ENCODE results near the gene ANKAR. TPM values are rescaled to one million over a fixed set of nuclear protein-coding genes. Genes with fewer than 3 reads are reported as not detected.
"Not testable (repeated sequence)": the region's sequence is repeated elsewhere in the genome, so short reads cannot be mapped to it uniquely, and the experiment has no call there.

Gene ANKAR
- total RNA-seq (2014; rRNA removed; shearing (Covaris generic); ENCODE audit: low replicate concordance) = 0.17 and 3.9 TPM in 2 replicates

DNA sequence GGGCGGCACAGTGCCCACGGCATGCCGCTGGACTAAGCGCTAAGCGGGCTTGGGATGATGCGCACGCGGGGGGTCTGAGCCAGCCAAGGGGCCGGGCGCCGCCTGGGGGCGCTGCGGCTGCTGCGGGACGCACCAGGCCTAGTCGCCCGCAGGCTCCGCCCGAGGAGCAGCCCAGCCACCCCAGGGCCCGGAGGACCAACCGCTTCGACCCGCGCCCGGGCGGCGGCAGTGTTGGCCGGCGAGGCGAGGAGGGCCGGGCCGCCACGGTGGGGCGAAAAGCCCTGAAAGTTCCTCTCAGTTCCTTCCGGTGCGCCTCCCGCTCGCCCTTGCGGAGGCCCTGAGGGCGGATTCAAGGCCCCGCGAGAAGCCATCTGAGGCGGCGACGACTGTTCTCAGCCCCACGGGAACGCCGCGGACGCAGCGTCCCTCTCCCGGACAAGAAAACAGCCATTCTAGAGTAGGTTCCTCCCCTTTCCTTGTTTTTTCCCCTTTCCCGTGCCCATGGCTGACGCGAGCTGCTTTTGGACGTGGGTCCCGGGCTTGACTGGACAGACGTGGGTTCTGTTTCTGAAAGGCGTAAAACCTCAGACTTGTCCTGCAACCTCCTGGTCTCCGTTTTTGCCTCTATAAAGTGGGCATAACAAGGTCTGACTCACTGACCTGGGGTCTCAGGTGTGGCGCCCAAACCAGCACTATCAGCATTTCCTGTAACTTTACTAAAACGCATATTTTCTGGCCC, at the start of gene ANKAR:
Gene ANKAR, plus strand, starts transcription at position 297 of the 739 bp plus-strand sequence. CDS start 1,821 bp downstream, outside the sequence.
- Histone ChIP-seq H3K27me3 (no peaks in the 10 kb centered on the region), H3K4me3 (peak within 1 kb of the TSS; percentile 61), H3K9me3 (peaks cover 9% of the 10 kb centered on the region), H3K36me3 (peaks cover 19% of the 10 kb centered on the region)
- DNase-seq = peak; percentile 94

DNA sequence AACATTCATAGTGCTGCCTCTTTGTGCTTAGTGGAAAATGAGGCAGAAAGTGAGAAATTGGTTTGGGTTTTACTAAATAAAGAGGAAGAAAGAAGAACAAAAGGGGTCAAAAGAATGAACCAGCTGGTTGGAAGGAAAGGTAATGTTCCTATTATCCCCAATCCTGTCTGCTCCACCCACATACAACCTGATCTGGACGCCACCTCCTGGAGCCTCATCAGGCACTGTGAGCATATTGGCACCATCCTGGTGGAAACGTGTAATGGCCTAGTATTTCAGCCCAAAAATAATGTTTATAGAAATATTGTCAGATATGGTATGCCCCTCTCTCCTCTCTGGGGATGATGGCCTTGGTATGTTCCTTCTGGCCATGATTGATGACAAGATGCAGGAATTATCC, 48.8 kb upstream of the ANKAR start:
- Histone ChIP-seq H3K27me3 (no peaks in the 10 kb centered on the region), H3K9me3 (no peaks in the 10 kb centered on the region), H3K36me3 (no peaks in the 10 kb centered on the region), H3K4me3 (no peak overlapping the region)
- no peak for DNase-seq

- Histone ChIP-seq H3K36me3 (no peaks in the 10 kb centered on the region), H3K9me3 (no peaks in the 10 kb centered on the region), H3K4me3 (no peak overlapping the region), H3K27me3 (no peaks in the 10 kb centered on the region)
- DNase-seq = no peak
Observed at GRCh38 chr2:189627789-189628188, 46.7 kb upstream of the ANKAR start.

DNA sequence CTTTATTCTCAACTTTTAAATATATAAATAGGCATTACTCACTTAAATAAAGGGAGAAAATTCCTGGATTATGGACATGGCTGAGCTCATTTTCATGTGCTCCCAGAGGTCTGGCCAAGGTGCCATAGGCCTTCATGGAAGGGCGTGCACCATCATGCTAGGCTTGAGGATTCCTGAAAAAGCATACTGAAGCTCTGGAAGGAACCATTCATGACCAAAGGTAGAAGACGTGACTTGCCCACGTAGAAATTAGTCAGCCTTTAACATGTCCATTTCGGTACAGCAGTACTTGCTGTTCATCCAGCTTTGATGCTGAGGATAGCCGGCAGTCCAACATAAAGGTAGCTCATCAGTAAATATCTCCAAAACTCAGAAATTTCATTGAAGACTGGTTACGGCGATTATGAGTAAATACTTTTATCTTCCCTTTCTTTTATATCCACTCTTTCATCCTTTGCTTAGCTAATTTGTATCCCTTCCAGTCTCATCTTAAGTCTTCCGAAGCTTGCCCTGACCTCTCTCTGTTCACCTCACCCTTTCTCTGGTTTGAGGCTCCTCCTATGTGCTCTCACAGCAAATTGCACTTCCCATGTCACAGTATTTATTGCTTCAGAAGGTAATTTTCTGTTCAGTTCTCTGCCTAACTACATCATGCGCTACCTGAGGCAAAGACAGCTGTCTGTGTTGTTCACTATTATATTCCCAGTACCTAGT, 45.5 kb upstream of the ANKAR start:
- Histone ChIP-seq H3K4me3 (no peak overlapping the region), H3K9me3 (no peaks in the 10 kb centered on the region), H3K27me3 (no peaks in the 10 kb centered on the region), H3K36me3 (no peaks in the 10 kb centered on the region)
- DNase-seq = no peak

DNA sequence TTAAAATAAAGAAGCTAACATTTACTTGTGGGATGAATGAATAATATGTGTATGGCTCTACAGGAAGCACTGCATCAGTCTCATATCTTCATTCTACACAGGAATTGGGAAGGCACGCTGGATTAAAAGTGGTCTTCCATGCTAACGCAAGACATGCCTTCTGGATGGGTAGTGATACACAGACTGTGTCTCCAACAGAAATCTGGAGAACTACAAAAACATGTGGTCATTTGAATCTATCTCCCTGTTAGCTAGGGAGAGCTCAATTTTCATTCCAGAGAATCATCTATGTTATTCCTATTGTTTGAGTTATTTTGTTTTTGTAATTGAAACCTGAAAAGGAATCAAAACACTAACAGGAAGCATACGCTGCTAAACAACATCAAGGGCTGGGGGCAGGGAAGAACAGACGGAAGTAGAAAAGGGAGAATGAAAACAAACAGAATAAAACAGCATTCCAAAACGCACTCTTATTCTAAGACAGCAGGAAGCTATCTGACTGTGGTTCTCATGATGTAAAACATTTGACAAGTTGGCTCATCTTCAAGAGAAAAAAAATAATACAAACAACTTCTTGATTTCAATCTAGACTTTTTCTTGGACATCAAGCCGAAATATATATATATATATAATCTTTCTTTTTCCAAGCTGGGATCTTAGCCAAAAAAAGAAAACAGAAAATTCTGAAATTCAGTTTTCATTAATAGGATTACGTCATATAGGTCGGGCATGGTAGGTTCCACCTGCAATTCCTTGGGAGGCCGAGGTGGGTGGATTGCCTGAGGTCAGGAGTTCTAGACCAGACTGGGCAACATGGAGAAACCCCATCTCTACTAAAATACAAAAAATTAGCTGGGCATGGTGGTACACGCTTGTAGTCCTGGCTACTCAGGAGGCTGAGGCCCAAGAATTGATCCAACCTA, 44.7 kb upstream of the ANKAR start:
- Histone ChIP-seq H3K4me3 (no peak overlapping the region), H3K36me3 (no peaks in the 10 kb centered on the region), H3K9me3 (no peaks in the 10 kb centered on the region), H3K27me3 (no peaks in the 10 kb centered on the region)
- no peak for DNase-seq

GRCh38 chr2:189631849-189632248, 42.6 kb upstream of the ANKAR start:
- Histone ChIP-seq H3K36me3 (no peaks in the 10 kb centered on the region), H3K9me3 (no peaks in the 10 kb centered on the region), H3K27me3 (no peaks in the 10 kb centered on the region), H3K4me3 (no peak overlapping the region)
- DNase-seq = peak; percentile 3

GRCh38 chr2:189633392-189633811, 41.1 kb upstream of the ANKAR start:
- Histone ChIP-seq H3K9me3 (no peaks in the 10 kb centered on the region), H3K36me3 (no peaks in the 10 kb centered on the region), H3K27me3 (no peaks in the 10 kb centered on the region), H3K4me3 (no peak overlapping the region)
- no peak for DNase-seq

- Histone ChIP-seq H3K9me3 (no peaks in the 10 kb centered on the region), H3K27me3 (no peaks in the 10 kb centered on the region), H3K36me3 (no peaks in the 10 kb centered on the region), H3K4me3 (no peak overlapping the region)
- no peak for DNase-seq
Observed at GRCh38 chr2:189635353-189635752, 39.1 kb upstream of the ANKAR start.

GRCh38 chr2:189638301-189639006, 36.0 kb upstream of the ANKAR start:
- Histone ChIP-seq H3K9me3 (no peaks in the 10 kb centered on the region), H3K4me3 (no peak overlapping the region), H3K36me3 (no peaks in the 10 kb centered on the region), H3K27me3 (no peaks in the 10 kb centered on the region)
- no peak for DNase-seq

- H3K36me3 ChIP-seq = no peaks in the 10 kb centered on the region
- H3K9me3 ChIP-seq = no peaks in the 10 kb centered on the region
- H3K4me3 ChIP-seq = no peak overlapping the region
- no peaks in the 10 kb centered on the region for H3K27me3 ChIP-seq
- DNase-seq = no peak
Observed at GRCh38 chr2:189639007-189639609, 35.4 kb upstream of the ANKAR start.

- Histone ChIP-seq H3K36me3 (no peaks in the 10 kb centered on the region), H3K9me3 (no peaks in the 10 kb centered on the region), H3K4me3 (no peak overlapping the region), H3K27me3 (no peaks in the 10 kb centered on the region)
- DNase-seq = no peak
Observed at GRCh38 chr2:189641002-189641401, 33.5 kb upstream of the ANKAR start.

- no peak for DNase-seq
Observed at GRCh38 chr2:189641590-189641989, 32.9 kb upstream of the ANKAR start.

GRCh38 chr2:189646521-189646920, 27.9 kb upstream of the ANKAR start:
- Histone ChIP-seq H3K36me3 (no peaks in the 10 kb centered on the region), H3K9me3 (no peaks in the 10 kb centered on the region), H3K4me3 (no peak overlapping the region), H3K27me3 (no peaks in the 10 kb centered on the region)
- DNase-seq = no peak

More at GRCh38 chr2:189641590-189641989, 32.9 kb upstream of the ANKAR start:
- H3K9me3 ChIP-seq = no peaks in the 10 kb centered on the region
- no peak overlapping the region for H3K4me3 ChIP-seq
- no peaks in the 10 kb centered on the region for H3K36me3 ChIP-seq
- H3K27me3 ChIP-seq = no peaks in the 10 kb centered on the region

GRCh38 chr2:189648846-189649509, 25.5 kb upstream of the ANKAR start:
- Histone ChIP-seq H3K27me3 (no peaks in the 10 kb centered on the region), H3K9me3 (no peaks in the 10 kb centered on the region), H3K36me3 (no peaks in the 10 kb centered on the region), H3K4me3 (no peak overlapping the region)
- DNase-seq = no peak

GRCh38 chr2:189651284-189651683, 23.2 kb upstream of the ANKAR start:
- H3K9me3 ChIP-seq = no peaks in the 10 kb centered on the region
- no peak overlapping the region for H3K4me3 ChIP-seq
- DNase-seq = no peak
- no peaks in the 10 kb centered on the region for H3K36me3 ChIP-seq
- H3K27me3 ChIP-seq = no peaks in the 10 kb centered on the region

DNA sequence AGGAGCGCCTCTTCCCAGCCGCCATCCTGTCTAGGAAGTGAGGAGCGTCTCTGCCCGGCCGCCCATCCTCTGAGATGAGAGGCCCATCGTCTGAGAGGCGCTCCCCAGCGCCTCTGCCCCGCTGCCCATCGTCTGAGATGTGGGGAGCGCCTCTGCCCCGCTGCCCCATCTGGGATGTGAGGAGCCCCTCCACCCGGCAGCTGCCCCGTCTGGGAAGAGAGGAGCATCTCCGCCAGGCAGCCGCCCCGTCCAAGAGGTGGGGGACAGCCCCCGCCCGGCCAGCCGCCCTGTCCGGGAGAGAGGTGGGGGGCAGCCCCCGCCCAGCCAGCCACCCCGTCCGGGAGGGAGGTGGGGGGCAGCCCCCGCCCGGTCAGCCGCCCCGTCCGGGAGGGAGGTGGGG, 21.0 kb upstream of the ANKAR start:
- H3K27me3 ChIP-seq, DNase-seq, H3K36me3 ChIP-seq, H3K4me3 ChIP-seq, H3K9me3 ChIP-seq: not testable (repeated sequence)
